ENCODE results near the gene ACOT7. TPM values are rescaled to one million over a fixed set of nuclear protein-coding genes. Genes with fewer than 3 reads are reported as not detected.
"Not testable (repeated sequence)": the region's sequence is repeated elsewhere in the genome, so short reads cannot be mapped to it uniquely, and the experiment has no call there.

The ACOT7 gene
- total and polyA plus RNA-seq, 2 experiments from 2014 or later = 167 to 169 TPM

GRCh38 chr1:6373961-6374720 is 19.4 kb downstream of the ACOT7 start:
- Mint-ChIP-seq H3K4me1 (peaks cover 5% of the 10 kb centered on the region), H3K4me3 (no peak overlapping the region), H3K27me3 (ENCODE audit: insufficient read depth, low read depth, poor library complexity) (peaks cover 8% of the 10 kb centered on the region), H3K27ac (no peak overlapping the region), H3K36me3 (ENCODE audit: low read depth) (peaks cover 3% of the 10 kb centered on the region; the same call in 2 of the 3 replicates), H3K9me3 (peaks cover under 1% of the 10 kb centered on the region; the same call in 1 of the 3 replicates)
- Histone ChIP-seq H2AFZ (no peak overlapping the region), H4K20me1 (replicated peaks; ENCODE audit: insufficient read depth) (peaks cover 54% of the 10 kb centered on the region), H3K36me3 (ENCODE audit: insufficient read depth) (no peaks in the 10 kb centered on the region), H3K4me1 (ENCODE audit: insufficient read depth) (no peaks in the 10 kb centered on the region), H3K9me2 (ENCODE audit: insufficient read depth) (no peaks in the 10 kb centered on the region), H3F3A (replicated peaks; ENCODE audit: low read depth) (no peaks in the 10 kb centered on the region), H3K27me3 (ENCODE audit: insufficient read depth) (no peaks in the 10 kb centered on the region), H3K79me2 (replicated peaks; ENCODE audit: insufficient read depth) (peaks cover 91% of the 10 kb centered on the region), H3K4me2 (no peak overlapping the region), H3K27ac (ENCODE audit: low read depth) (no peak overlapping the region), H3K4me3 (no peak overlapping the region)
- ATAC-seq = no peak
- no peak for DNase-seq (ENCODE audit: low spot score)
- TF ChIP-seq POLR2AphosphoS5 (IDR thresholded peaks at IDR 0.05; ENCODE audit: low read depth) (no peak), ZNF331 (CRISPR knock-in tag; IDR thresholded peaks at IDR 0.05; ENCODE audit: low read depth) (no peak), NANOG (IDR thresholded peaks at IDR 0.05; ENCODE audit: borderline replicate concordance) (no peak), EZH2 (IDR thresholded peaks at IDR 0.05; ENCODE audit: low read depth, unreplicated experiment) (no peak), ETS1 (IDR thresholded peaks at IDR 0.05) (no peak), STAT1 (IDR thresholded peaks at IDR 0.05; ENCODE audit: unreplicated experiment) (no peak), ZNF462 (CRISPR knock-in tag; IDR thresholded peaks at IDR 0.05) (no peak), EZH2phosphoT487 (IDR thresholded peaks at IDR 0.05; ENCODE audit: unreplicated experiment) (no peak)

GRCh38 chr1:6372236-6372635 is 21.3 kb downstream of the ACOT7 start:
- not testable (repeated sequence) for H3K4me1 Mint-ChIP-seq; ATAC-seq; H3F3A ChIP-seq (replicated peaks; ENCODE audit: low read depth); H3K27ac ChIP-seq (ENCODE audit: low read depth); H2AFZ ChIP-seq; DNase-seq (ENCODE audit: low spot score); H3K36me3 ChIP-seq (ENCODE audit: insufficient read depth); H3K27me3 ChIP-seq (ENCODE audit: insufficient read depth); H3K4me3 Mint-ChIP-seq; H3K4me1 ChIP-seq (ENCODE audit: insufficient read depth); H3K4me3 ChIP-seq; H3K9me2 ChIP-seq (ENCODE audit: insufficient read depth); H3K4me2 ChIP-seq
- H3K9me3 Mint-ChIP-seq = peaks cover 15% of the 10 kb centered on the region
- peak overlapping the region; percentile 76; the same call in 1 of the 2 replicates for H3K27ac Mint-ChIP-seq
- H4K20me1 ChIP-seq (replicated peaks; ENCODE audit: insufficient read depth) = peaks cover 39% of the 10 kb centered on the region
- peaks cover 14% of the 10 kb centered on the region for H3K27me3 Mint-ChIP-seq (ENCODE audit: insufficient read depth, low read depth, poor library complexity)
- H3K79me2 ChIP-seq (replicated peaks; ENCODE audit: insufficient read depth) = peaks cover 78% of the 10 kb centered on the region
- H3K36me3 Mint-ChIP-seq (ENCODE audit: low read depth) = peaks cover 18% of the 10 kb centered on the region

All from GM23338 (cell line).